GM12878 (cell line): Measurements from ENCODE around the gene TMPRSS12. TPM values are rescaled to one million over a fixed set of nuclear protein-coding genes. Genes with fewer than 3 reads are reported as not detected.

Experiments used
- ATAC-seq: fragments of 200-7000 bp; cut with Tn5 transposase; 3 replicates; pipeline ENCODE4 v1.9.1; 2020; ENCODE audit warnings: mild to moderate bottlenecking, moderate library complexity
- BruUV-seq: library from RNA; stranded (reverse); fragments of 400-500 nt; replicated peaks from 2 replicates; lab custom pipeline; 2021; lab: Mats Ljungman, UMichigan
- CTCF ChIA-PET: fragments of 300-600 bp; sonication (Branson Sonifier 250); formaldehyde crosslinking; extraction: SDS; loops from one replicate; lab custom pipeline; 2021; ENCODE audit warnings: inconsistent platforms; lab: Yijun Ruan, JAX
- POLR2A ChIA-PET: fragments of 350-600 bp; formaldehyde crosslinking; extraction: SDS; loops from one replicate; lab custom pipeline; 2021; ENCODE audit warnings: inconsistent platforms; lab: Charles Lee
- RAD21 ChIA-PET: fragments of 300-600 bp; sonication (Branson Sonifier 250); formaldehyde crosslinking; loops from one replicate; lab custom pipeline; 2023; ENCODE audit warnings: antibody characterized with exemption; ENCODE audit not compliant: unreplicated experiment; lab: Charles Lee
- SMC1A ChIA-PET: fragments of 300-600 bp; sonication (Branson Sonifier 250); formaldehyde crosslinking; loops from one replicate; lab custom pipeline; 2023; ENCODE audit not compliant: unreplicated experiment, uncharacterized antibody; lab: Charles Lee
- DNase-seq: peaks from one replicate; pipeline ENCODE4 v3.0.0-alpha.2; 2011; ENCODE audit warnings: low read depth, low spot score
- FAIRE-seq: peaks from 3 replicates; lab custom pipeline; 2011; peaks lifted over from hg19 to GRCh38; lab: Jason Lieb, UNC
- H2AFZ ChIP-seq: 2 replicates; pipeline ENCODE4 v1.6.0; 2011; ENCODE audit warnings: low read depth, low read length, control low read depth; ENCODE audit not compliant: control insufficient read depth
- H3K27ac ChIP-seq: 2 replicates; pipeline ENCODE4 v1.5.1; 2011; ENCODE audit warnings: control low read depth; ENCODE audit not compliant: control insufficient read depth, insufficient read depth
- H3K27me3 ChIP-seq, 2 experiments: replicated peaks in 1 of 2; 2 replicates each; pipeline versions ENCODE4 v1.6.0 to v1.6.1; 2011; ENCODE audit warnings: low read length in 1 of 2; ENCODE audit not compliant: control insufficient read depth in 2 of 2, insufficient read depth in 2 of 2
- H3K36me3 ChIP-seq, 2 experiments: 2 replicates each; pipeline ENCODE4 v1.5.1; 2011; ENCODE audit warnings: low read length in 1 of 2; ENCODE audit not compliant: control insufficient read depth in 2 of 2, insufficient read depth in 2 of 2
- H3K4me1 ChIP-seq: 2 replicates; pipeline ENCODE4 v1.6.1; 2011; ENCODE audit warnings: mild to moderate bottlenecking, low read length, moderate library complexity, mixed read lengths; ENCODE audit not compliant: control insufficient read depth, insufficient read depth
- H3K4me2 ChIP-seq: 2 replicates; pipeline ENCODE4 v1.6.0; 2011; ENCODE audit warnings: control low read depth; ENCODE audit not compliant: control insufficient read depth, insufficient read depth
- H3K4me3 ChIP-seq: fragments of 200-600 bp; sonication (generic); 2 replicates; pipeline ENCODE4 v1.5.1; 2016
- H3K79me2 ChIP-seq: 2 replicates; pipeline ENCODE4 v1.6.0; 2011; ENCODE audit warnings: low read length; ENCODE audit not compliant: control insufficient read depth, insufficient read depth
- H3K9ac ChIP-seq: 2 replicates; pipeline ENCODE4 v1.8.0; 2011; ENCODE audit warnings: low read length, control low read depth, mixed read lengths; ENCODE audit not compliant: control insufficient read depth, insufficient read depth
- H3K9me3 ChIP-seq: replicated peaks from 3 replicates; pipeline ENCODE4 v1.5.1; 2011; ENCODE audit warnings: mild to moderate bottlenecking, low read length; ENCODE audit not compliant: control insufficient read depth, insufficient read depth
- H4K20me1 ChIP-seq: 2 replicates; pipeline ENCODE4 v1.6.0; 2011; ENCODE audit not compliant: control insufficient read depth, insufficient read depth
- BHLHE40 ChIP-seq, 2 experiments: fragments of 450-650 bp in 1 of 2; IDR thresholded peaks; 2 replicates each; pipeline ENCODE4 v1.6.1; 2011 to 2017; ENCODE audit warnings: low read depth in 2 of 2, borderline replicate concordance in 1 of 2, improper control_type of control experiment in 1 of 2, low read length in 1 of 2, mild to moderate bottlenecking in 1 of 2
- BRCA1 ChIP-seq: IDR thresholded peaks from 2 replicates; pipeline ENCODE4 v1.6.1; 2011; ENCODE audit warnings: low read depth, low read length, improper control_type of control experiment
- E4F1 ChIP-seq: fragments of 450-650 bp; IDR thresholded peaks from 2 replicates; pipeline ENCODE4 v1.6.1; 2018; ENCODE audit warnings: borderline replicate concordance, mild to moderate bottlenecking; ENCODE audit not compliant: partially characterized antibody
- ESRRA ChIP-seq: IDR thresholded peaks from 2 replicates; pipeline ENCODE4 v1.6.1; 2012; ENCODE audit warnings: mild to moderate bottlenecking, low read length, improper control_type of control experiment
- GABPA ChIP-seq: IDR thresholded peaks from 2 replicates; pipeline ENCODE4 v1.6.1; 2014; ENCODE audit warnings: antibody characterized with exemption, low read depth, mild to moderate bottlenecking, inconsistent platforms
- GATAD2B ChIP-seq: fragments of 450-650 bp; conservative IDR thresholded peaks from 2 replicates; pipeline ENCODE4 v1.6.1; 2017; ENCODE audit warnings: low read depth, mild to moderate bottlenecking, moderate library complexity
- HDGF ChIP-seq: fragments of 450-650 bp; IDR thresholded peaks from 2 replicates; pipeline ENCODE4 v1.6.1; 2016; ENCODE audit warnings: antibody characterized with exemption
- IRF4 ChIP-seq: IDR thresholded peaks from 2 replicates; pipeline ENCODE4 v1.6.1; 2011; ENCODE audit warnings: low read depth, low read length
- JUND ChIP-seq: IDR thresholded peaks from 2 replicates; pipeline ENCODE4 v1.6.1; 2012; ENCODE audit warnings: low read depth, mild to moderate bottlenecking, low read length, improper control_type of control experiment, moderate library complexity
- KDM1A ChIP-seq: fragments of 200-600 bp; sonication (generic); IDR thresholded peaks from 2 replicates; pipeline ENCODE4 v1.6.1; 2016; ENCODE audit warnings: borderline replicate concordance
- KLF5 ChIP-seq: fragments of 450-650 bp; IDR thresholded peaks from 2 replicates; pipeline ENCODE4 v1.6.1; 2014; ENCODE audit warnings: mild to moderate bottlenecking; ENCODE audit not compliant: partially characterized antibody
- MYB ChIP-seq: fragments of 150-350 bp; IDR thresholded peaks from 2 replicates; pipeline ENCODE4 v1.6.1; 2014; ENCODE audit warnings: mild to moderate bottlenecking, low read depth, low read length, borderline replicate concordance
- NFIC ChIP-seq: IDR thresholded peaks from 2 replicates; pipeline ENCODE4 v1.6.1; 2012; ENCODE audit warnings: low read depth, mild to moderate bottlenecking, inconsistent platforms, low read length, moderate library complexity
- NR2C1 ChIP-seq: fragments of 450-650 bp; IDR thresholded peaks from 2 replicates; pipeline ENCODE4 v1.6.1; 2017; ENCODE audit warnings: antibody characterized with exemption, mild to moderate bottlenecking, moderate library complexity
- PML ChIP-seq: IDR thresholded peaks from 2 replicates; pipeline ENCODE4 v1.6.1; 2012; ENCODE audit warnings: low read length, inconsistent platforms
- POLR2AphosphoS5 ChIP-seq: IDR thresholded peaks from 2 replicates; pipeline ENCODE4 v1.6.1; 2011; ENCODE audit warnings: mild to moderate bottlenecking, low read length, inconsistent platforms
- PRDM15 ChIP-seq: fragments of 450-650 bp; formaldehyde crosslinking; IDR thresholded peaks from 2 replicates; pipeline ENCODE4 v1.4.0; 2020; ENCODE audit warnings: mild to moderate bottlenecking, moderate library complexity
- RBBP5 ChIP-seq: fragments of 200-600 bp; sonication (generic); conservative IDR thresholded peaks from 2 replicates; pipeline ENCODE4 v1.6.1; 2016
- WRNIP1 ChIP-seq: IDR thresholded peaks from 2 replicates; pipeline ENCODE4 v1.6.1; 2011; ENCODE audit warnings: low read depth, low read length, improper control_type of control experiment, borderline replicate concordance
- ZNF622 ChIP-seq: fragments of 450-650 bp; IDR thresholded peaks from 2 replicates; pipeline ENCODE4 v1.6.1; 2017; ENCODE audit warnings: mild to moderate bottlenecking, inconsistent platforms
- WGBS: methylation state at CpG from one replicate; pipeline ENCODE4 v1.1.6; 2016; ENCODE audit warnings: low lambda C conversion rate; ENCODE audit not compliant: insufficient replicate concordance, insufficient coverage; ENCODE audit errors: missing lambda C conversion rate; 5-methylcytosine and 5-hydroxymethylcytosine counted together
- in situ Hi-C: fragments of 300-500 bp; cut with MboI; formaldehyde crosslinking; loops from 9 replicates; pipeline ENCODE4 v1.14.3; 2018; ENCODE audit warnings: mixed read lengths
- intact Hi-C: fragments of 100-400 bp; cut with micrococcal nuclease; formaldehyde crosslinking; loops from one replicate; pipeline ENCODE4 v1.14.2; 2022; ENCODE audit not compliant: unreplicated experiment
- polyA plus RNA-seq, 11 experiments: library from polyadenylated mRNA; depleted of rRNA in 4 of 11; unstranded in 6 of 11; stranded (reverse) in 5 of 11; fragments of >200 nt; fragmentation: Nextera tagmentation in 4 of 11; fragmentation: Illumina TruSeq in 1 of 11; extraction: Ambion mirVana in 4 of 11; extraction: Trizol in 1 of 11; gene quantifications; 1 replicate in 1 of 11; 2 replicates in 10 of 11; pipeline versions ENCODE4 v1.2.1 to v1.2.3, GENCODE V29; 2011 to 2016; ENCODE audit warnings: inconsistent platforms in 2 of 11, missing spikeins in 2 of 11, low read depth in 1 of 11
- total RNA-seq, 4 experiments: library from RNA; depleted of rRNA in 3 of 4; stranded (reverse); fragments of >200 nt in 3 of 4; fragmentation: Illumina TruSeq in 1 of 4; extraction: Trizol in 1 of 4; gene quantifications; 2 replicates each; pipeline versions ENCODE4 v1.2.1 to v1.2.3, GENCODE V29; 2013 to 2021

TMPRSS12 gene
- total and polyA plus RNA-seq, 10 of the 15 experiments (the other 5 are each of a cell fraction or from before 2014, with no cell fraction given), result not detected

GRCh38 chr12:50928392-50928791 lies 85.7 kb downstream of the TMPRSS12 start (continued):
- no peak for TF ChIP-seq JUND
- TF ChIP-seq MYB, result no peak
- TF ChIP-seq GABPA, result no peak
- TF ChIP-seq KDM1A, result no peak
- TF ChIP-seq ZNF622, result no peak
- TF ChIP-seq ESRRA, result no peak
- TF ChIP-seq, all 136 proteins: peak for 0

GRCh38 chr12:50929831-50930230 lies 87.1 kb downstream of the TMPRSS12 start:
- H3K4me3 ChIP-seq, result no peak overlapping the region
- ChIA-PET POLR2A (interaction anchor here (0.7 kb wide), 1 partner anchor 49 kb away, joined by 3 read pairs; no protein-coding TSS in a partner anchor), SMC1A (interaction anchor here (0.6 kb wide), 1 partner anchor 58 kb away, joined by 3 read pairs; no protein-coding TSS in a partner anchor), CTCF (interaction anchor here (0.9 kb wide), 1 partner anchor 269 kb away, joined by 3 read pairs; no protein-coding TSS in a partner anchor), RAD21 (interaction anchor here (1.4 kb wide), 1 partner anchor 165 kb away, joined by 6 read pairs; no protein-coding TSS in a partner anchor)
- no peaks in the 10 kb centered on the region; the same call in 2 of the 3 replicates for H3K9me3 ChIP-seq
- no TSS peak for BruUV-seq
- H4K20me1 ChIP-seq, result no peaks in the 10 kb centered on the region
- intact Hi-C loops (loop anchor here (5.0 kb wide), 1 partner anchor 97 kb away; the partner anchor contains the start of gene SLC11A2), in situ Hi-C loops (no loop called here)
- H3K4me1 ChIP-seq, result peaks cover 11% of the 10 kb centered on the region
- H3K27ac ChIP-seq, result no peak overlapping the region
- DNase-seq (no peak), FAIRE-seq (no peak), ATAC-seq (no peak)
- H3K79me2 ChIP-seq, result no peaks in the 10 kb centered on the region
- H3K4me2 ChIP-seq, result no peak overlapping the region
- no peak overlapping the region for H3K9ac ChIP-seq
- no peak overlapping the region for H2AFZ ChIP-seq
- no peaks in the 10 kb centered on the region for H3K27me3 ChIP-seq
- 70% methylated on average over 3 of the region's 3 CpGs for WGBS
- no peaks in the 10 kb centered on the region for H3K36me3 ChIP-seq
- no peak for TF ChIP-seq POLR2AphosphoS5
- no peak for TF ChIP-seq RBBP5
- no peak for TF ChIP-seq PRDM15 (CRISPR knock-in tag)
- no peak for TF ChIP-seq IRF4
- no peak for TF ChIP-seq BHLHE40 (IDR thresholded peaks at IDR 0.05; ENCODE audit: borderline replicate concordance in 1 of 2, low read depth in 2 of 2, low read length in 1 of 2)
- no peak for TF ChIP-seq NFIC
- TF ChIP-seq KLF5, result no peak
- no peak for TF ChIP-seq PML
- no peak for TF ChIP-seq GATAD2B
- no peak for TF ChIP-seq NR2C1
- TF ChIP-seq HDGF, result no peak
- TF ChIP-seq E4F1, result no peak
- TF ChIP-seq BRCA1, result no peak
- TF ChIP-seq WRNIP1, result no peak
